ENCODE data around the gene OTOS. TPM values are rescaled to one million over a fixed set of nuclear protein-coding genes. Genes with fewer than 3 reads are reported as not detected.

OTOS gene
- total and polyA plus RNA-seq, 2 of the 4 experiments (the other 2 are of a cell fraction) = 0.34 TPM; not detected in 1

GRCh38 chr2:240145461-240145860 lies 5.0 kb upstream of the OTOS start:
- POLR2A ChIA-PET (ENCODE audit: unreplicated experiment) = no interaction called here
- 43% methylated on average over 4 of the region's 13 CpGs; no CpG with 5 or more reads in 1 of the 2 experiments for WGBS, 2 experiments (ENCODE audit: extremely low coverage in 2 of 2, insufficient read length in 1 of 2)

More at GRCh38 chr2:240145461-240145860, 5.0 kb upstream of the OTOS start:
- Histone ChIP-seq H2BK20ac (ENCODE audit: low read depth, low read length) (no peak overlapping the region), H3K79me1 (ENCODE audit: low read depth in 1 of 2, low read length in 2 of 2) (no peaks in the 10 kb centered on the region), H2BK5ac (ENCODE audit: low read depth, low read length, poor library complexity, severe bottlenecking) (no peak overlapping the region), H4K20me1 (ENCODE audit: insufficient read depth, low read length) (peaks cover 4% of the 10 kb centered on the region; the same call in 1 of the 2 replicates), H2AFZ (replicated peaks; ENCODE audit: low read length, poor library complexity) (no peak overlapping the region), H4K91ac (ENCODE audit: insufficient read depth, low read depth, low read length) (no peak overlapping the region), H4K5ac (ENCODE audit: low read depth, low read length) (no peak overlapping the region), H3K4me2 (ENCODE audit: low read depth, low read length) (no peak overlapping the region), H3K4ac (ENCODE audit: low read depth, low read length) (no peak overlapping the region), H3K9me1 (ENCODE audit: insufficient read depth, low read length) (peaks cover 6% of the 10 kb centered on the region; the same call in 1 of the 2 replicates), H3K56ac (ENCODE audit: extremely low read depth, insufficient read depth, low read length) (no peak overlapping the region), H3K36me3 (ENCODE audit: control insufficient read depth, insufficient read depth, low read length) (no peaks in the 10 kb centered on the region), H3K18ac (ENCODE audit: low read depth, low read length) (no peak overlapping the region), H2AK5ac (ENCODE audit: low read depth, low read length) (no peak overlapping the region), H3K23ac (ENCODE audit: low read depth, low read length) (no peak overlapping the region), H3K9me3 (ENCODE audit: control insufficient read depth, insufficient read depth, low read length) (no peaks in the 10 kb centered on the region), H4K8ac (ENCODE audit: low read depth in 2 of 2, low read length in 2 of 2) (no peak overlapping the region), H3K4me3 (ENCODE audit: insufficient read depth, low read depth, low read length) (no peak overlapping the region), H2AK9ac (replicated peaks; ENCODE audit: low read depth, low read length, poor library complexity) (no peak overlapping the region), H3K14ac (replicated peaks; ENCODE audit: low read depth, low read length) (no peak overlapping the region), H2BK120ac (ENCODE audit: low read depth, low read length) (no peak overlapping the region), H3K9ac (ENCODE audit: low read depth, low read length) (no peak overlapping the region), H2BK15ac (ENCODE audit: low read depth, low read length) (no peak overlapping the region), H3K27ac (ENCODE audit: insufficient read depth, low read length) (no peak overlapping the region), H3K27me3 (ENCODE audit: control insufficient read depth, insufficient read depth, low read length) (peaks cover 23% of the 10 kb centered on the region), H3K4me1 (ENCODE audit: control insufficient read depth, insufficient read depth, low read length) (no peaks in the 10 kb centered on the region)
- no peak for ATAC-seq (ENCODE audit: low read depth)
- no peak for DNase-seq
- dilution Hi-C loops (cut with HindIII; ENCODE audit: low sequenced_read_pairs, unreplicated experiment) (no loop called here), in situ Hi-C loops (cut with MboI; ENCODE audit: low sequenced_read_pairs) (loop anchor here (25.0 kb wide), 1 partner anchor 1108 kb away; no protein-coding TSS in a partner anchor), intact Hi-C loops (cut with micrococcal nuclease) (no loop called here)
- BruUV-seq (replicated peaks) = no TSS peak
- CTCF ChIA-PET = interaction anchor here (4.6 kb wide), 1 partner anchor 84 kb away, joined by 40 read pairs; no protein-coding TSS in a partner anchor
- TF ChIP-seq CTCF (conservative IDR thresholded peaks at IDR 0.05; ENCODE audit: low read depth, low read length) (no peak), NFE2L2 (IDR thresholded peaks at IDR 0.05; ENCODE audit: low read depth, low read length) (no peak), ELK1 (IDR thresholded peaks at IDR 0.05; ENCODE audit: borderline replicate concordance, low read depth, low read length) (no peak), CHD1 (IDR thresholded peaks at IDR 0.05; ENCODE audit: low read depth, low read length) (no peak), RCOR1 (IDR thresholded peaks at IDR 0.05; ENCODE audit: insufficient replicate concordance, low read length) (no peak), POLR2A (IDR thresholded peaks at IDR 0.05; ENCODE audit: low read depth, low read length) (no peak), USF2 (IDR thresholded peaks at IDR 0.05; ENCODE audit: low read depth, low read length) (no peak), MXI1 (IDR thresholded peaks at IDR 0.05; ENCODE audit: borderline replicate concordance, low read depth, low read length) (no peak), RAD21 (IDR thresholded peaks at IDR 0.05; ENCODE audit: low read length) (no peak)

Data from IMR-90 (cell line).